SK-N-SH (cell line): Measurements from ENCODE around the gene FBXO33.

Source experiments
- CTCF ChIP-seq: fragments of 200-600 bp; sonication (generic); IDR thresholded peaks from 2 replicates; pipeline ENCODE4 v1.6.1; 2017; ENCODE audit warnings: antibody characterized with exemption, mild to moderate bottlenecking, moderate library complexity
- ELF1 ChIP-seq: IDR thresholded peaks from 2 replicates; pipeline ENCODE4 v1.4.0; 2012
- EP300 ChIP-seq, 2 experiments: IDR thresholded peaks; 2 replicates each; pipeline versions ENCODE4 v1.4.0 to v1.6.1; 2012; ENCODE audit warnings: borderline replicate concordance in 1 of 2, low read depth in 1 of 2, low read length in 1 of 2
- GABPA ChIP-seq: IDR thresholded peaks from 2 replicates; pipeline ENCODE4 v1.4.0; 2012; ENCODE audit warnings: low read depth, mild to moderate bottlenecking
- GATA2 ChIP-seq: sonication (generic); formaldehyde crosslinking; IDR thresholded peaks from 2 replicates; pipeline ENCODE4 v1.5.0; 2020; ENCODE audit warnings: mild to moderate bottlenecking, missing genetic modification reagents
- RXRA ChIP-seq: IDR thresholded peaks from 2 replicates; pipeline ENCODE4 v1.4.0; 2012; ENCODE audit warnings: low read depth, mild to moderate bottlenecking, borderline replicate concordance
- SMC3 ChIP-seq: IDR thresholded peaks from 2 replicates; pipeline ENCODE4 v1.6.1; 2012; ENCODE audit warnings: low read depth, low read length, improper control_type of control experiment
- USF1 ChIP-seq: IDR thresholded peaks from 2 replicates; pipeline ENCODE4 v1.4.0; 2012; ENCODE audit warnings: low read depth, borderline replicate concordance
- TF ChIP-seq, protein P1 (sequence below): fragments of 150-350 bp; IDR thresholded peaks from 2 replicates; pipeline ENCODE4 v1.6.1; 2017; ENCODE audit warnings: antibody characterized with exemption, low read length, low read depth, borderline replicate concordance

GRCh38 chr14:39454906-39455539 lies 22.8 kb upstream of the FBXO33 start:
- TF ChIP-seq CTCF (no peak), GABPA (no peak), EP300 (IDR thresholded peaks at IDR 0.05; ENCODE audit: borderline replicate concordance in 1 of 2, low read depth in 1 of 2, low read length in 1 of 2) (no peak), USF1 (no peak), GATA2 (CRISPR knock-in tag) (no peak), ELF1 (no peak), RXRA (no peak), SMC3 (no peak)
- TF ChIP-seq, protein P1, sequence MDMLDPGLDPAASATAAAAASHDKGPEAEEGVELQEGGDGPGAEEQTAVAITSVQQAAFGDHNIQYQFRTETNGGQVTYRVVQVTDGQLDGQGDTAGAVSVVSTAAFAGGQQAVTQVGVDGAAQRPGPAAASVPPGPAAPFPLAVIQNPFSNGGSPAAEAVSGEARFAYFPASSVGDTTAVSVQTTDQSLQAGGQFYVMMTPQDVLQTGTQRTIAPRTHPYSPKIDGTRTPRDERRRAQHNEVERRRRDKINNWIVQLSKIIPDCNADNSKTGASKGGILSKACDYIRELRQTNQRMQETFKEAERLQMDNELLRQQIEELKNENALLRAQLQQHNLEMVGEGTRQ, result no peak
